ENCODE results near the gene THSD7B.

THSD7B gene

GRCh38 chr2:137511526-137511925, 746.2 kb downstream of the THSD7B start:
- Histone ChIP-seq H3K27me3 (ENCODE audit: low read depth, low read length) (no peaks in the 10 kb centered on the region), H3K4me1 (ENCODE audit: control insufficient read depth in 1 of 2, insufficient read depth in 2 of 2, low read length in 2 of 2) (no peaks in the 10 kb centered on the region)

GRCh38 chr2:137521653-137522619, 756.6 kb downstream of the THSD7B start:
- H3K36me3 ChIP-seq (ENCODE audit: control insufficient read depth in 1 of 2, insufficient read depth in 2 of 2, low read length in 2 of 2): no peaks in the 10 kb centered on the region
- no peak overlapping the region for H3K4me3 ChIP-seq (ENCODE audit: low read depth in 1 of 2, low read length in 2 of 2)
- no peaks in the 10 kb centered on the region for H3K9me3 ChIP-seq (ENCODE audit: control insufficient read depth in 1 of 2, low read length in 2 of 2)
- no peaks in the 10 kb centered on the region for H3K4me1 ChIP-seq (ENCODE audit: control insufficient read depth in 1 of 2, insufficient read depth in 2 of 2, low read length in 2 of 2)
- H3K27me3 ChIP-seq (ENCODE audit: low read depth, low read length): no peaks in the 10 kb centered on the region
- no peak overlapping the region for H3K27ac ChIP-seq (ENCODE audit: low read length)

More at GRCh38 chr2:137511526-137511925, 746.2 kb downstream of the THSD7B start:
- Histone ChIP-seq H3K4me3 (ENCODE audit: low read depth in 1 of 2, low read length in 2 of 2) (no peak overlapping the region), H3K27ac (ENCODE audit: low read length) (no peak overlapping the region), H3K36me3 (ENCODE audit: control insufficient read depth in 1 of 2, insufficient read depth in 2 of 2, low read length in 2 of 2) (no peaks in the 10 kb centered on the region), H3K9me3 (ENCODE audit: control insufficient read depth in 1 of 2, low read length in 2 of 2) (peaks cover 0 to 5% of the 10 kb centered on the region in 2 donors)

GRCh38 chr2:137522620-137523011, 757.3 kb downstream of the THSD7B start:
- H3K9me3 ChIP-seq (ENCODE audit: control insufficient read depth in 1 of 2, low read length in 2 of 2): no peaks in the 10 kb centered on the region
- no peaks in the 10 kb centered on the region for H3K27me3 ChIP-seq (ENCODE audit: low read depth, low read length)
- H3K27ac ChIP-seq (ENCODE audit: low read length): no peak overlapping the region
- no peak overlapping the region for H3K4me3 ChIP-seq (ENCODE audit: low read depth in 1 of 2, low read length in 2 of 2)
- H3K4me1 ChIP-seq (ENCODE audit: control insufficient read depth in 1 of 2, insufficient read depth in 2 of 2, low read length in 2 of 2): no peaks in the 10 kb centered on the region
- no peaks in the 10 kb centered on the region for H3K36me3 ChIP-seq (ENCODE audit: control insufficient read depth in 1 of 2, insufficient read depth in 2 of 2, low read length in 2 of 2)

GRCh38 chr2:137523931-137524330, 758.6 kb downstream of the THSD7B start:
- Histone ChIP-seq H3K27me3 (ENCODE audit: low read depth, low read length) (no peaks in the 10 kb centered on the region), H3K27ac (ENCODE audit: low read length) (no peak overlapping the region), H3K9me3 (ENCODE audit: control insufficient read depth in 1 of 2, low read length in 2 of 2) (no peaks in the 10 kb centered on the region), H3K4me3 (ENCODE audit: low read depth in 1 of 2, low read length in 2 of 2) (no peak overlapping the region), H3K36me3 (ENCODE audit: control insufficient read depth in 1 of 2, insufficient read depth in 2 of 2, low read length in 2 of 2) (no peaks in the 10 kb centered on the region), H3K4me1 (ENCODE audit: control insufficient read depth in 1 of 2, insufficient read depth in 2 of 2, low read length in 2 of 2) (no peaks in the 10 kb centered on the region)

- no peak overlapping the region for H3K4me3 ChIP-seq (ENCODE audit: low read depth in 1 of 2, low read length in 2 of 2)
- no peaks in the 10 kb centered on the region for H3K27me3 ChIP-seq (ENCODE audit: low read depth, low read length)
- H3K27ac ChIP-seq (ENCODE audit: low read length): no peak overlapping the region
- no peaks in the 10 kb centered on the region for H3K36me3 ChIP-seq (ENCODE audit: control insufficient read depth in 1 of 2, insufficient read depth in 2 of 2, low read length in 2 of 2)
- H3K9me3 ChIP-seq (ENCODE audit: control insufficient read depth in 1 of 2, low read length in 2 of 2): no peaks in the 10 kb centered on the region
- H3K4me1 ChIP-seq (ENCODE audit: control insufficient read depth in 1 of 2, insufficient read depth in 2 of 2, low read length in 2 of 2): no peaks in the 10 kb centered on the region
Measured at GRCh38 chr2:137525132-137525531, 759.8 kb downstream of the THSD7B start.

GRCh38 chr2:137525641-137526190, 760.4 kb downstream of the THSD7B start:
- no peaks in the 10 kb centered on the region for H3K4me1 ChIP-seq (ENCODE audit: control insufficient read depth in 1 of 2, insufficient read depth in 2 of 2, low read length in 2 of 2)
- no peaks in the 10 kb centered on the region for H3K27me3 ChIP-seq (ENCODE audit: low read depth, low read length)
- H3K27ac ChIP-seq (ENCODE audit: low read length): no peak overlapping the region
- no peak overlapping the region for H3K4me3 ChIP-seq (ENCODE audit: low read depth in 1 of 2, low read length in 2 of 2)
- H3K9me3 ChIP-seq (ENCODE audit: control insufficient read depth in 1 of 2, low read length in 2 of 2): no peaks in the 10 kb centered on the region
- H3K36me3 ChIP-seq (ENCODE audit: control insufficient read depth in 1 of 2, insufficient read depth in 2 of 2, low read length in 2 of 2): no peaks in the 10 kb centered on the region

GRCh38 chr2:137535897-137536296, 770.6 kb downstream of the THSD7B start:
- Histone ChIP-seq H3K4me3 (ENCODE audit: low read depth in 1 of 2, low read length in 2 of 2) (no peak overlapping the region), H3K4me1 (ENCODE audit: control insufficient read depth in 1 of 2, insufficient read depth in 2 of 2, low read length in 2 of 2) (no peaks in the 10 kb centered on the region), H3K9me3 (ENCODE audit: control insufficient read depth in 1 of 2, low read length in 2 of 2) (no peaks in the 10 kb centered on the region), H3K27me3 (ENCODE audit: low read depth, low read length) (no peaks in the 10 kb centered on the region), H3K27ac (ENCODE audit: low read length) (no peak overlapping the region), H3K36me3 (ENCODE audit: control insufficient read depth in 1 of 2, insufficient read depth in 2 of 2, low read length in 2 of 2) (no peaks in the 10 kb centered on the region)

- Histone ChIP-seq H3K27ac (ENCODE audit: low read length) (no peak overlapping the region), H3K9me3 (ENCODE audit: control insufficient read depth in 1 of 2, low read length in 2 of 2) (no peaks in the 10 kb centered on the region), H3K27me3 (ENCODE audit: low read depth, low read length) (no peaks in the 10 kb centered on the region), H3K4me3 (ENCODE audit: low read depth in 1 of 2, low read length in 2 of 2) (no peak overlapping the region), H3K36me3 (ENCODE audit: control insufficient read depth in 1 of 2, insufficient read depth in 2 of 2, low read length in 2 of 2) (no peaks in the 10 kb centered on the region), H3K4me1 (ENCODE audit: control insufficient read depth in 1 of 2, insufficient read depth in 2 of 2, low read length in 2 of 2) (no peaks in the 10 kb centered on the region)
Measured at GRCh38 chr2:137539336-137539735, 774.0 kb downstream of the THSD7B start.

- Histone ChIP-seq H3K9me3 (ENCODE audit: control insufficient read depth in 1 of 2, low read length in 2 of 2) (no peaks in the 10 kb centered on the region), H3K36me3 (ENCODE audit: control insufficient read depth in 1 of 2, insufficient read depth in 2 of 2, low read length in 2 of 2) (no peaks in the 10 kb centered on the region), H3K4me1 (ENCODE audit: control insufficient read depth in 1 of 2, insufficient read depth in 2 of 2, low read length in 2 of 2) (no peaks in the 10 kb centered on the region), H3K27me3 (ENCODE audit: low read depth, low read length) (no peaks in the 10 kb centered on the region), H3K4me3 (ENCODE audit: low read depth in 1 of 2, low read length in 2 of 2) (no peak overlapping the region), H3K27ac (ENCODE audit: low read length) (no peak overlapping the region)
Measured at GRCh38 chr2:137547842-137548241, 782.5 kb downstream of the THSD7B start.

- H3K4me3 ChIP-seq (ENCODE audit: low read depth in 1 of 2, low read length in 2 of 2): no peak overlapping the region
- H3K27me3 ChIP-seq (ENCODE audit: low read depth, low read length): no peaks in the 10 kb centered on the region
- no peaks in the 10 kb centered on the region for H3K4me1 ChIP-seq (ENCODE audit: control insufficient read depth in 1 of 2, insufficient read depth in 2 of 2, low read length in 2 of 2)
- no peak overlapping the region for H3K27ac ChIP-seq (ENCODE audit: low read length)
- H3K9me3 ChIP-seq (ENCODE audit: control insufficient read depth in 1 of 2, low read length in 2 of 2): peaks cover 0 to 3% of the 10 kb centered on the region in 2 donors
- no peaks in the 10 kb centered on the region for H3K36me3 ChIP-seq (ENCODE audit: control insufficient read depth in 1 of 2, insufficient read depth in 2 of 2, low read length in 2 of 2)
Measured at GRCh38 chr2:137566387-137566786, 801.0 kb downstream of the THSD7B start.

- no peaks in the 10 kb centered on the region for H3K36me3 ChIP-seq (ENCODE audit: control insufficient read depth in 1 of 2, insufficient read depth in 2 of 2, low read length in 2 of 2)
- H3K4me3 ChIP-seq (ENCODE audit: low read depth in 1 of 2, low read length in 2 of 2): no peak overlapping the region
- no peaks in the 10 kb centered on the region for H3K4me1 ChIP-seq (ENCODE audit: control insufficient read depth in 1 of 2, insufficient read depth in 2 of 2, low read length in 2 of 2)
- H3K27ac ChIP-seq (ENCODE audit: low read length): no peak overlapping the region
- H3K27me3 ChIP-seq (ENCODE audit: low read depth, low read length): no peaks in the 10 kb centered on the region
- H3K9me3 ChIP-seq (ENCODE audit: control insufficient read depth in 1 of 2, low read length in 2 of 2): peaks cover 0 to 3% of the 10 kb centered on the region in 2 donors
Measured at GRCh38 chr2:137570484-137570883, 805.1 kb downstream of the THSD7B start.

Measured in muscle layer of duodenum (tissue), 2 donors.